WTC11 (cell line): ENCODE results near the gene RPUSD3. TPM values are rescaled to one million over a fixed set of nuclear protein-coding genes. Genes with fewer than 3 reads are reported as not detected.

Experiments
- ATAC-seq: fragments of 200-7000 bp; cut with Tn5 transposase; 2 replicates; pipeline ENCODE4 v1.10.0; 2021; ENCODE audit warnings: mild to moderate bottlenecking, moderate library complexity
- CTCF ChIA-PET: fragments of 300-600 bp; sonication (Branson Sonifier 250); formaldehyde crosslinking; loops from one replicate; lab custom pipeline; 2021; ENCODE audit warnings: antibody characterized with exemption; lab: Charles Lee
- POLR2A ChIA-PET: fragments of 350-600 bp; sonication (Branson Sonifier 250); formaldehyde crosslinking; loops from one replicate; lab custom pipeline; 2021; ENCODE audit warnings: antibody characterized with exemption; lab: Charles Lee
- DNase-seq: peaks from one replicate; pipeline ENCODE4 v3.0.0; 2021; ENCODE audit warnings: low spot score
- H3K27ac Mint-ChIP-seq: 2 replicates; pipeline ENCODE4 v1.8.0; 2021; ENCODE audit warnings: mixed read lengths
- H3K27me3 Mint-ChIP-seq: 2 replicates; pipeline ENCODE4 v1.8.0; 2021; ENCODE audit warnings: low read depth, mild to moderate bottlenecking, moderate library complexity, mixed read lengths
- H3K36me3 Mint-ChIP-seq: 2 replicates; pipeline ENCODE4 v1.8.0; 2021; ENCODE audit warnings: mixed read lengths
- H3K4me1 Mint-ChIP-seq: 2 replicates; pipeline ENCODE4 v1.8.0; 2022; ENCODE audit warnings: mixed read lengths
- H3K4me3 Mint-ChIP-seq: 2 replicates; pipeline ENCODE4 v1.8.0; 2021; ENCODE audit warnings: mild to moderate bottlenecking, moderate library complexity, mixed read lengths
- H3K9me3 Mint-ChIP-seq: 2 replicates; pipeline ENCODE4 v1.8.0; 2021; ENCODE audit warnings: mixed read lengths
- AFF4 ChIP-seq: sonication (generic); formaldehyde crosslinking; IDR thresholded peaks from 2 replicates; pipeline ENCODE4 v1.8.1; 2023; ENCODE audit warnings: mild to moderate bottlenecking, missing genetic modification reagents, borderline replicate concordance
- CREM ChIP-seq: sonication (generic); formaldehyde crosslinking; IDR thresholded peaks from 2 replicates; pipeline ENCODE4 v1.8.1; 2022; ENCODE audit warnings: mild to moderate bottlenecking, missing genetic modification reagents, moderate library complexity
- CTCF ChIP-seq: fragments of 200-600 bp; IDR thresholded peaks from 2 replicates; pipeline ENCODE4 v1.8.0; 2022; ENCODE audit warnings: antibody characterized with exemption
- E2F5 ChIP-seq: sonication (generic); formaldehyde crosslinking; IDR thresholded peaks from 2 replicates; pipeline ENCODE4 v1.8.1; 2022; ENCODE audit warnings: mild to moderate bottlenecking, moderate library complexity, missing genetic modification reagents
- EMX1 ChIP-seq: fragments of 250-450 bp; sonication (Bioruptor Pico); IDR thresholded peaks from 2 replicates; pipeline ENCODE4 v1.8.0; 2021; ENCODE audit warnings: mild to moderate bottlenecking
- ESRRA ChIP-seq: sonication (generic); formaldehyde crosslinking; IDR thresholded peaks from 2 replicates; pipeline ENCODE4 v1.8.1; 2022; ENCODE audit warnings: mild to moderate bottlenecking, missing genetic modification reagents, borderline replicate concordance
- ETV6 ChIP-seq: sonication (generic); formaldehyde crosslinking; IDR thresholded peaks from 2 replicates; pipeline ENCODE4 v1.8.1; 2022; ENCODE audit warnings: mild to moderate bottlenecking, missing genetic modification reagents
- FOXJ3 ChIP-seq: sonication (generic); formaldehyde crosslinking; IDR thresholded peaks from 2 replicates; pipeline ENCODE4 v1.9.0; 2021; ENCODE audit warnings: missing genetic modification reagents, mild to moderate bottlenecking, borderline replicate concordance
- GRHL2 ChIP-seq: fragments of 250-450 bp; sonication (Bioruptor Pico); IDR thresholded peaks from 2 replicates; pipeline ENCODE4 v1.8.0; 2022; ENCODE audit warnings: mild to moderate bottlenecking, moderate library complexity; ENCODE audit not compliant: insufficient replicate concordance, severe bottlenecking
- MXD4 ChIP-seq: fragments of 250-450 bp; sonication (Bioruptor Pico); IDR thresholded peaks from 2 replicates; pipeline ENCODE4 v1.8.0; 2021; ENCODE audit warnings: mild to moderate bottlenecking, moderate library complexity, borderline replicate concordance
- NFE2L1 ChIP-seq: sonication (generic); formaldehyde crosslinking; IDR thresholded peaks from 2 replicates; pipeline ENCODE4 v1.8.1; 2023; ENCODE audit warnings: missing genetic modification reagents
- NR2C2 ChIP-seq: sonication (generic); formaldehyde crosslinking; IDR thresholded peaks from 2 replicates; pipeline ENCODE4 v1.8.0; 2022; ENCODE audit warnings: mild to moderate bottlenecking, missing genetic modification reagents
- PRRX2 ChIP-seq: fragments of 250-450 bp; sonication (Bioruptor Pico); IDR thresholded peaks from 2 replicates; pipeline ENCODE4 v1.8.0; 2021; ENCODE audit warnings: mild to moderate bottlenecking
- SMAD3 ChIP-seq: sonication (generic); formaldehyde crosslinking; IDR thresholded peaks from 2 replicates; pipeline ENCODE4 v1.8.0; 2022; ENCODE audit warnings: missing genetic modification reagents, mild to moderate bottlenecking, borderline replicate concordance
- SOX15 ChIP-seq: fragments of 250-450 bp; sonication (Bioruptor Pico); IDR thresholded peaks from 2 replicates; pipeline ENCODE4 v1.9.0; 2021; ENCODE audit warnings: mild to moderate bottlenecking
- TP53 ChIP-seq: sonication (generic); formaldehyde crosslinking; IDR thresholded peaks from 2 replicates; pipeline ENCODE4 v1.8.1; 2023; ENCODE audit warnings: mild to moderate bottlenecking, missing genetic modification reagents
- ZNF219 ChIP-seq: sonication (generic); formaldehyde crosslinking; IDR thresholded peaks from 2 replicates; pipeline ENCODE4 v1.8.0; 2023; ENCODE audit warnings: missing genetic modification reagents, mild to moderate bottlenecking, borderline replicate concordance
- ZNF263 ChIP-seq: sonication (generic); formaldehyde crosslinking; IDR thresholded peaks from 2 replicates; pipeline ENCODE4 v1.8.1; 2022; ENCODE audit warnings: low read depth, mild to moderate bottlenecking, moderate library complexity, missing genetic modification reagents
- ZNF396 ChIP-seq: fragments of 250-450 bp; sonication (Bioruptor Pico); IDR thresholded peaks from 2 replicates; pipeline ENCODE4 v1.8.0; 2021; ENCODE audit warnings: mild to moderate bottlenecking, moderate library complexity, borderline replicate concordance
- ZNF425 ChIP-seq: fragments of 250-450 bp; sonication (Bioruptor Pico); conservative IDR thresholded peaks from 2 replicates; pipeline ENCODE4 v1.9.0; 2021; ENCODE audit warnings: mild to moderate bottlenecking
- ZSCAN18 ChIP-seq: fragments of 250-450 bp; sonication (Bioruptor Pico); IDR thresholded peaks from 2 replicates; pipeline ENCODE4 v2.1.2; 2022; ENCODE audit warnings: mild to moderate bottlenecking, moderate library complexity
- total RNA-seq: library from RNA; stranded (reverse); gene quantifications from 3 replicates; pipeline ENCODE4 v1.2.3, GENCODE V29; 2021
- TF ChIP-seq, protein P1 (sequence below): sonication (generic); formaldehyde crosslinking; IDR thresholded peaks from 2 replicates; pipeline ENCODE4 v1.8.0; 2023; ENCODE audit warnings: missing genetic modification reagents, mild to moderate bottlenecking, borderline replicate concordance

The RPUSD3 gene
- total RNA-seq, 1 experiment from 2014 or later = 95.5 TPM

GRCh38 chr3:9889405-9889804 is 45.6 kb upstream of the RPUSD3 start (continued):
- TF ChIP-seq, protein P1, sequence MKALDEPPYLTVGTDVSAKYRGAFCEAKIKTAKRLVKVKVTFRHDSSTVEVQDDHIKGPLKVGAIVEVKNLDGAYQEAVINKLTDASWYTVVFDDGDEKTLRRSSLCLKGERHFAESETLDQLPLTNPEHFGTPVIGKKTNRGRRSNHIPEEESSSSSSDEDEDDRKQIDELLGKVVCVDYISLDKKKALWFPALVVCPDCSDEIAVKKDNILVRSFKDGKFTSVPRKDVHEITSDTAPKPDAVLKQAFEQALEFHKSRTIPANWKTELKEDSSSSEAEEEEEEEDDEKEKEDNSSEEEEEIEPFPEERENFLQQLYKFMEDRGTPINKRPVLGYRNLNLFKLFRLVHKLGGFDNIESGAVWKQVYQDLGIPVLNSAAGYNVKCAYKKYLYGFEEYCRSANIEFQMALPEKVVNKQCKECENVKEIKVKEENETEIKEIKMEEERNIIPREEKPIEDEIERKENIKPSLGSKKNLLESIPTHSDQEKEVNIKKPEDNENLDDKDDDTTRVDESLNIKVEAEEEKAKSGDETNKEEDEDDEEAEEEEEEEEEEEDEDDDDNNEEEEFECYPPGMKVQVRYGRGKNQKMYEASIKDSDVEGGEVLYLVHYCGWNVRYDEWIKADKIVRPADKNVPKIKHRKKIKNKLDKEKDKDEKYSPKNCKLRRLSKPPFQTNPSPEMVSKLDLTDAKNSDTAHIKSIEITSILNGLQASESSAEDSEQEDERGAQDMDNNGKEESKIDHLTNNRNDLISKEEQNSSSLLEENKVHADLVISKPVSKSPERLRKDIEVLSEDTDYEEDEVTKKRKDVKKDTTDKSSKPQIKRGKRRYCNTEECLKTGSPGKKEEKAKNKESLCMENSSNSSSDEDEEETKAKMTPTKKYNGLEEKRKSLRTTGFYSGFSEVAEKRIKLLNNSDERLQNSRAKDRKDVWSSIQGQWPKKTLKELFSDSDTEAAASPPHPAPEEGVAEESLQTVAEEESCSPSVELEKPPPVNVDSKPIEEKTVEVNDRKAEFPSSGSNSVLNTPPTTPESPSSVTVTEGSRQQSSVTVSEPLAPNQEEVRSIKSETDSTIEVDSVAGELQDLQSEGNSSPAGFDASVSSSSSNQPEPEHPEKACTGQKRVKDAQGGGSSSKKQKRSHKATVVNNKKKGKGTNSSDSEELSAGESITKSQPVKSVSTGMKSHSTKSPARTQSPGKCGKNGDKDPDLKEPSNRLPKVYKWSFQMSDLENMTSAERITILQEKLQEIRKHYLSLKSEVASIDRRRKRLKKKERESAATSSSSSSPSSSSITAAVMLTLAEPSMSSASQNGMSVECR (CRISPR knock-in tag) = no peak
- TF ChIP-seq ZNF425 (CRISPR knock-in tag) (no peak), SMAD3 (CRISPR knock-in tag) (no peak), GRHL2 (CRISPR knock-in tag) (no peak), ESRRA (CRISPR knock-in tag) (no peak), SOX15 (CRISPR knock-in tag) (no peak), NFE2L1 (no peak), E2F5 (CRISPR knock-in tag) (no peak), MXD4 (CRISPR knock-in tag) (no peak), CREM (CRISPR knock-in tag) (no peak), NR2C2 (no peak)

DNA sequence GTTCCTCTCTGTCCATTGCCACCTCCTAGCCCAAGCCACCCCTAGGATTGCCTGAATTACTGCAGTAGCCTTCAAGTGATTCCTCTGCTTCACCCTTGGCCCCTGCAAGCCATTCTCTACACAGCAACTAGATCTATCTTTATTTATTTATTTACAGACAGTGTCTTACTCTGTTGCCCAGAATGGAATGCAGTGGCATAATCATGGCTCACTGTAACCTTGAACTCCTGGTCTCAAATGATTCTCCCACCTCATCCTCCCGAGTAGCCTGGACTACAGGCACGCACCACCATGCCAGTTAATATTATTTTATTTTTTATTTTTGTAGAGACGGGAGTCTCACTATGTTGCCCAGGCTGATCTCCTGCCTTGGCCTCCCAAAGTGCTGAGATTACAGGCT is 44.7 kb upstream of the RPUSD3 start:
- POLR2A ChIA-PET = no interaction called here
- no peak for ATAC-seq
- DNase-seq = no peak
- Mint-ChIP-seq H3K27me3 (peaks cover 7% of the 10 kb centered on the region), H3K9me3 (no peaks in the 10 kb centered on the region), H3K4me1 (peaks cover 8% of the 10 kb centered on the region), H3K4me3 (no peak overlapping the region), H3K36me3 (peaks cover 14% of the 10 kb centered on the region), H3K27ac (no peak overlapping the region; the same call in 1 of the 2 replicates)
- TF ChIP-seq ZSCAN18 (CRISPR knock-in tag) (no peak), PRRX2 (CRISPR knock-in tag) (no peak), CTCF (no peak), TP53 (CRISPR knock-in tag) (no peak), FOXJ3 (CRISPR knock-in tag) (no peak), CREM (CRISPR knock-in tag) (no peak), ZNF263 (no peak), ZNF396 (no peak), EMX1 (CRISPR knock-in tag) (no peak), ETV6 (CRISPR knock-in tag) (no peak), SOX15 (CRISPR knock-in tag) (no peak), ZNF219 (CRISPR knock-in tag) (no peak), AFF4 (CRISPR knock-in tag) (no peak)
- CTCF ChIA-PET = no interaction called here
